Lung (tissue), 12 donors: Measurements from ENCODE around the gene ZDHHC7. TPM values are rescaled to one million over a fixed set of nuclear protein-coding genes. Genes with fewer than 3 reads are reported as not detected.

Source experiments
- ATAC-seq: fragments of 200-7000 bp; cut with Tn5 transposase; one replicate; pipeline ENCODE4 v1.9.1; 2020; ENCODE audit warnings: moderate number of reproducible peaks; ENCODE audit not compliant: insufficient read depth, low FRiP score
- DNase-seq, 3 donors: peaks; one replicate each; pipeline ENCODE4 v3.0.0-alpha.2; 2013 to 2017
- H3K27ac ChIP-seq, 2 donors: one replicate each; pipeline ENCODE4 v1.5.1; 2013; ENCODE audit warnings: mild to moderate bottlenecking in 2 of 2, moderate library complexity in 2 of 2, control low read depth in 1 of 2, inconsistent platforms in 1 of 2, low read depth in 1 of 2, low read length in 1 of 2
- H3K27me3 ChIP-seq, 3 donors: one replicate each; pipeline ENCODE4 v1.5.1; 2013; ENCODE audit warnings: low read length in 2 of 3; ENCODE audit not compliant: control insufficient read depth in 3 of 3, insufficient read depth in 3 of 3
- H3K36me3 ChIP-seq, 4 donors: one replicate each; pipeline ENCODE4 v1.5.1; 2013; ENCODE audit warnings: low read length in 4 of 4, mild to moderate bottlenecking in 1 of 4, moderate library complexity in 1 of 4; ENCODE audit not compliant: control insufficient read depth in 4 of 4, insufficient read depth in 4 of 4
- H3K4me1 ChIP-seq, 5 donors: one replicate each; pipeline ENCODE4 v1.5.1; 2013; ENCODE audit warnings: low read length in 5 of 5, mild to moderate bottlenecking in 2 of 5, moderate library complexity in 1 of 5; ENCODE audit not compliant: control insufficient read depth in 5 of 5, insufficient read depth in 5 of 5
- H3K4me3 ChIP-seq: one replicate; pipeline ENCODE4 v1.5.1; 2013; ENCODE audit warnings: mild to moderate bottlenecking, control low read depth, moderate library complexity
- H3K9ac ChIP-seq, 2 donors: one replicate each; pipeline ENCODE4 v1.5.1; 2013; ENCODE audit warnings: low read length in 2 of 2, control low read depth in 1 of 2; ENCODE audit not compliant: insufficient read depth in 1 of 2
- H3K9me3 ChIP-seq, 4 donors: one replicate each; pipeline ENCODE4 v1.5.1; 2013; ENCODE audit warnings: low read length in 3 of 4, mild to moderate bottlenecking in 1 of 4, moderate library complexity in 1 of 4; ENCODE audit not compliant: control insufficient read depth in 4 of 4, insufficient read depth in 3 of 4
- CTCF ChIP-seq: IDR thresholded peaks from 2 replicates; pipeline ENCODE4 v1.5.1; 2012; ENCODE audit warnings: mild to moderate bottlenecking; ENCODE audit errors: control extremely low read depth, extremely low read depth
- WGBS, 2 donors: extraction: QIAGEN DNeasy Blood & Tissue Kit; methylation state at CpG; one replicate each; pipeline ENCODE4 v1.1.7; 2013; 5-methylcytosine and 5-hydroxymethylcytosine counted together
- polyA plus RNA-seq, 2 donors: library from polyadenylated mRNA; stranded (reverse); fragments of 200-250 nt; gene quantifications; one replicate each; pipeline ENCODE4 v1.2.1, GENCODE V29; 2013
- total RNA-seq, 2 donors: library from RNA; depleted of rRNA in 1 of 2; stranded (reverse); fragments of >200 nt in 1 of 2; gene quantifications; one replicate each; pipeline ENCODE4 v1.2.1, GENCODE V29; 2014 to 2021
- donor health status: control.
- donor health status: control.
- donor health status: Bipolar disorder and iron deficiency.
- donor health status: healthy.
- donor health status: DM: yes; HTN: yes; CAD: no.

ZDHHC7 gene
- total and polyA plus RNA-seq, 4 donors = 23.6 to 61.1 (median 45.4) TPM

GRCh38 chr16:85045641-85046471 lies 34.5 kb upstream of the ZDHHC7 start:
- H3K27ac ChIP-seq = no peak overlapping the region
- DNase-seq = no peak
- H3K9ac ChIP-seq = no peak overlapping the region
- H3K4me3 ChIP-seq = no peak overlapping the region
- peaks cover 0 to 40% (median 22%) of the 10 kb centered on the region in 5 donors for H3K4me1 ChIP-seq
- TF ChIP-seq CTCF = no peak
- H3K9me3 ChIP-seq = no peaks in the 10 kb centered on the region
- 78 to 82% methylated on average over 23 of the region's 23 CpGs for WGBS, 2 donors
- no peaks in the 10 kb centered on the region for H3K27me3 ChIP-seq
- ATAC-seq = no peak
- no peaks in the 10 kb centered on the region for H3K36me3 ChIP-seq

GRCh38 chr16:85045077-85045476 lies 33.7 kb upstream of the ZDHHC7 start:
- Histone ChIP-seq H3K27ac (no peak overlapping the region), H3K27me3 (no peaks in the 10 kb centered on the region), H3K9me3 (no peaks in the 10 kb centered on the region), H3K9ac (no peak overlapping the region), H3K36me3 (no peaks in the 10 kb centered on the region), H3K4me1 (peaks cover 0 to 42% (median 22%) of the 10 kb centered on the region in 5 donors), H3K4me3 (no peak overlapping the region)
- no peak for TF ChIP-seq CTCF
- ATAC-seq = no peak
- no peak for DNase-seq
- 94 to 98% methylated on average over 5 of the region's 5 CpGs for WGBS, 2 donors

GRCh38 chr16:85042606-85043005 lies 31.3 kb upstream of the ZDHHC7 start:
- Histone ChIP-seq H3K4me3 (no peak overlapping the region), H3K9ac (no peak overlapping the region), H3K36me3 (peaks cover 0 to 3% (median 0%) of the 10 kb centered on the region in 4 donors), H3K27ac (no peak overlapping the region), H3K9me3 (no peaks in the 10 kb centered on the region), H3K4me1 (peaks cover 0 to 36% (median 15%) of the 10 kb centered on the region in 5 donors), H3K27me3 (no peaks in the 10 kb centered on the region)
- ATAC-seq (no peak), DNase-seq (no peak)
- 75 to 89% methylated on average over 6 of the region's 6 CpGs for WGBS, 2 donors
- no peak for TF ChIP-seq CTCF
